Mammary epithelial cell (primary cell): ENCODE data around the gene NPPB.

Experiments
- EZH2 ChIP-seq: IDR thresholded peaks from 2 replicates; pipeline ENCODE4 v1.6.1; 2012; ENCODE audit warnings: low read length, inconsistent platforms, borderline replicate concordance
- TF ChIP-seq, protein P1 (sequence below), 2 donors: IDR thresholded peaks in 1 of 2; conservative IDR thresholded peaks in 1 of 2; 2 replicates each; pipeline ENCODE4 v1.5.1; 2011 to 2012; ENCODE audit warnings: inconsistent platforms in 2 of 2, low read length in 2 of 2, mild to moderate bottlenecking in 2 of 2, control low read depth in 1 of 2, low read depth in 1 of 2; ENCODE audit not compliant: insufficient read depth in 1 of 2; ENCODE audit errors: extremely low read depth in 1 of 2

DNA sequence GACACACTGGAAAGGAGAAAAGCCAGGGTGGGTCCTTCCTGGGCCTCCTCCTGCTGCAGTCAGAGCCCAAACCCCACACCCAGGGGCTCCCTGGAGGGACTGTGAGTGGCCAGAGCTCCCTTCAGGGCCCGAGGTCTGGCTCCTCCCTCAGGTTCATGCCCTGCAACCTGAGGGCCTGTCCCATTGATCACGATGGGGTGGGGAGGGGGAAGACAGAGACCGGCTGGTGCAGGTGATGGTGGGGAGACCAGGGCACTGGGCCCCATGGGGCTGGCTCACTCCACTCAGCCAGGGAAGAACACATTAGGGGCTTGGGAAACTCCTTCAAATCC is 30.1 kb upstream of the NPPB start:
- TF ChIP-seq, protein P1, sequence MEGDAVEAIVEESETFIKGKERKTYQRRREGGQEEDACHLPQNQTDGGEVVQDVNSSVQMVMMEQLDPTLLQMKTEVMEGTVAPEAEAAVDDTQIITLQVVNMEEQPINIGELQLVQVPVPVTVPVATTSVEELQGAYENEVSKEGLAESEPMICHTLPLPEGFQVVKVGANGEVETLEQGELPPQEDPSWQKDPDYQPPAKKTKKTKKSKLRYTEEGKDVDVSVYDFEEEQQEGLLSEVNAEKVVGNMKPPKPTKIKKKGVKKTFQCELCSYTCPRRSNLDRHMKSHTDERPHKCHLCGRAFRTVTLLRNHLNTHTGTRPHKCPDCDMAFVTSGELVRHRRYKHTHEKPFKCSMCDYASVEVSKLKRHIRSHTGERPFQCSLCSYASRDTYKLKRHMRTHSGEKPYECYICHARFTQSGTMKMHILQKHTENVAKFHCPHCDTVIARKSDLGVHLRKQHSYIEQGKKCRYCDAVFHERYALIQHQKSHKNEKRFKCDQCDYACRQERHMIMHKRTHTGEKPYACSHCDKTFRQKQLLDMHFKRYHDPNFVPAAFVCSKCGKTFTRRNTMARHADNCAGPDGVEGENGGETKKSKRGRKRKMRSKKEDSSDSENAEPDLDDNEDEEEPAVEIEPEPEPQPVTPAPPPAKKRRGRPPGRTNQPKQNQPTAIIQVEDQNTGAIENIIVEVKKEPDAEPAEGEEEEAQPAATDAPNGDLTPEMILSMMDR (conservative IDR thresholded peaks at IDR 0.05 in 1 of 2, IDR thresholded peaks at IDR 0.05 in 1 of 2; ENCODE audit: extremely low read depth in 1 of 2, insufficient read depth in 1 of 2, low read depth in 1 of 2, low read length in 2 of 2) = no peak
- no peak for TF ChIP-seq EZH2
